NCI-H128 (cell line): ENCODE measurements around the gene KIF6.

Source experiments
- DNase-seq: peaks from one replicate; lab custom pipeline; 2025; ENCODE audit not compliant: unreplicated experiment; lab: John Stamatoyannopoulos, UW

Gene KIF6

GRCh38 chr6:39330057-39330456, 395.2 kb downstream of the KIF6 start:
- DNase-seq, result no peak

- no peak for DNase-seq
These were observed 397.1 kb downstream of the KIF6 start for GRCh38 chr6:39328066-39328465.

GRCh38 chr6:39327507-39327906, 397.7 kb downstream of the KIF6 start:
- no peak for DNase-seq

GRCh38 chr6:39322306-39322850, 402.8 kb downstream of the KIF6 start, which contains the start of gene KCNK16:
KCNK16 (minus strand) TSS chr6:39322702; CDS start chr6:39322540, 162 bp downstream.
- DNase-seq, result no peak

- no peak for DNase-seq
These were observed 403.4 kb downstream of the KIF6 start for GRCh38 chr6:39321761-39322160.

- DNase-seq, result no peak
These were observed 404.7 kb downstream of the KIF6 start for GRCh38 chr6:39320363-39320984.

- no peak for DNase-seq
These were observed 405.4 kb downstream of the KIF6 start for GRCh38 chr6:39319621-39320362.

- DNase-seq, result no peak
These were observed 408.0 kb downstream of the KIF6 start for GRCh38 chr6:39317256-39317655.

- DNase-seq, result no peak
These were observed 410.9 kb downstream of the KIF6 start, which contains the start of gene KCNK17 for GRCh38 chr6:39314273-39314795. KCNK17 (minus strand) TSS chr6:39314419; CDS start chr6:39314320, 99 bp downstream.

- no peak for DNase-seq
These were observed 411.5 kb downstream of the KIF6 start for GRCh38 chr6:39313526-39314272.

GRCh38 chr6:39312912-39313525, 412.2 kb downstream of the KIF6 start:
- DNase-seq, result no peak

GRCh38 chr6:39310542-39310941, 414.7 kb downstream of the KIF6 start:
- no peak for DNase-seq

- peak; percentile 55 for DNase-seq
These were observed 415.2 kb downstream of the KIF6 start for GRCh38 chr6:39309942-39310531.

GRCh38 chr6:39307462-39307861, 417.7 kb downstream of the KIF6 start:
- DNase-seq, result no peak

- DNase-seq, result no peak
These were observed 420.3 kb downstream of the KIF6 start for GRCh38 chr6:39304951-39305350.

GRCh38 chr6:39303425-39304153, 421.6 kb downstream of the KIF6 start:
- no peak for DNase-seq

GRCh38 chr6:39302669-39303424, 422.4 kb downstream of the KIF6 start:
- peak; percentile 21 for DNase-seq

GRCh38 chr6:39302011-39302410, 423.2 kb downstream of the KIF6 start:
- no peak for DNase-seq

- DNase-seq, result no peak
These were observed 423.6 kb downstream of the KIF6 start for GRCh38 chr6:39301606-39302005.
